GM19463 (cell line): Measurements from ENCODE around the gene HES7.

Experiments used
- ATAC-seq: cut with Tn5 transposase; IDR thresholded peaks from one replicate; pipeline ENCODE4 v1.9.1; 2021; ENCODE audit warnings: mild to moderate bottlenecking, moderate library complexity; ENCODE audit not compliant: unreplicated experiment

The HES7 gene

GRCh38 chr17:8143581-8144400, 19.9 kb upstream of the HES7 start:
- no peak for ATAC-seq

GRCh38 chr17:8142887-8143580, 19.1 kb upstream of the HES7 start:
- ATAC-seq, result no peak

GRCh38 chr17:8142158-8142886, 18.4 kb upstream of the HES7 start:
- ATAC-seq, result no peak

GRCh38 chr17:8141741-8142140, 17.8 kb upstream of the HES7 start:
- no peak for ATAC-seq

GRCh38 chr17:8141045-8141444, 17.1 kb upstream of the HES7 start:
- ATAC-seq, result no peak

GRCh38 chr17:8140065-8141029, 16.4 kb upstream of the HES7 start:
- ATAC-seq, result no peak

GRCh38 chr17:8138672-8139371, 14.9 kb upstream of the HES7 start:
- ATAC-seq, result peak; percentile 87

GRCh38 chr17:8138374-8138671, 14.4 kb upstream of the HES7 start:
- no peak for ATAC-seq

- no peak for ATAC-seq
Observed at GRCh38 chr17:8137645-8138373, 13.9 kb upstream of the HES7 start.

- no peak for ATAC-seq
Observed at GRCh38 chr17:8133941-8134340, 10.0 kb upstream of the HES7 start.

- ATAC-seq, result no peak
Observed at GRCh38 chr17:8133399-8133798, 9.5 kb upstream of the HES7 start.

GRCh38 chr17:8131844-8132441, 8.0 kb upstream of the HES7 start:
- no peak for ATAC-seq

GRCh38 chr17:8128125-8128784, 4.3 kb upstream of the HES7 start:
- ATAC-seq, result no peak

GRCh38 chr17:8126491-8127066, 2.7 kb upstream of the HES7 start:
- ATAC-seq, result peak; percentile 33

GRCh38 chr17:8125947-8126490, 2.1 kb upstream of the HES7 start:
- ATAC-seq, result peak; percentile 2

- no peak for ATAC-seq
Observed at GRCh38 chr17:8125154-8125946, 1.4 kb upstream of the HES7 start.
